Aorta (tissue), 5 donors: ENCODE measurements around the gene NR2F2. TPM values are rescaled to one million over a fixed set of nuclear protein-coding genes. Genes with fewer than 3 reads are reported as not detected.
"Not testable (repeated sequence)": the region's sequence is repeated elsewhere in the genome, so short reads cannot be mapped to it uniquely, and the experiment has no call there.

Experiments used
- ATAC-seq: fragments of 200-7000 bp; cut with Tn5 transposase; one replicate; pipeline ENCODE4 v1.9.1; 2022; ENCODE audit warnings: moderate library complexity; ENCODE audit not compliant: low FRiP score
- DNase-seq, 2 donors: peaks; one replicate each; pipeline ENCODE4 v3.0.0-alpha.2; 2020
- H3K27ac ChIP-seq, 2 donors: one replicate each; pipeline ENCODE4 v1.5.1; 2013; ENCODE audit warnings: low read length in 2 of 2, mild to moderate bottlenecking in 2 of 2, moderate library complexity in 2 of 2, control low read depth in 1 of 2, inconsistent platforms in 1 of 2, low read depth in 1 of 2
- H3K27me3 ChIP-seq, 2 donors: one replicate each; pipeline ENCODE4 v1.6.1; 2013; ENCODE audit warnings: control low read depth in 1 of 2, low read length in 1 of 2, mild to moderate bottlenecking in 1 of 2, moderate library complexity in 1 of 2; ENCODE audit not compliant: insufficient read depth in 2 of 2, control insufficient read depth in 1 of 2
- H3K36me3 ChIP-seq, 2 donors: one replicate each; pipeline ENCODE4 v1.6.1; 2013; ENCODE audit warnings: control low read depth in 1 of 2, low read length in 1 of 2, mild to moderate bottlenecking in 1 of 2; ENCODE audit not compliant: insufficient read depth in 2 of 2, control insufficient read depth in 1 of 2
- H3K4me1 ChIP-seq, 2 donors: one replicate each; pipeline ENCODE4 v1.6.1; 2013; ENCODE audit warnings: low read length in 2 of 2, control low read depth in 1 of 2, mild to moderate bottlenecking in 1 of 2, moderate library complexity in 1 of 2; ENCODE audit not compliant: insufficient read depth in 2 of 2, control insufficient read depth in 1 of 2
- H3K4me3 ChIP-seq, 2 donors: one replicate each; pipeline ENCODE4 v1.5.1; 2013; ENCODE audit warnings: low read length in 2 of 2, control low read depth in 1 of 2, mild to moderate bottlenecking in 1 of 2
- H3K9me3 ChIP-seq: one replicate; pipeline ENCODE4 v1.6.1; 2013; ENCODE audit warnings: mild to moderate bottlenecking, low read length; ENCODE audit not compliant: control insufficient read depth
- WGBS, 2 donors: extraction: QIAGEN DNeasy Blood & Tissue Kit; methylation state at CpG; one replicate each; pipeline ENCODE4 v1.1.7; 2013; 5-methylcytosine and 5-hydroxymethylcytosine counted together
- intact Hi-C, 2 donors: fragments of 100-400 bp; cut with DNase I; formaldehyde crosslinking; loops; one replicate each; pipeline versions ENCODE4 v1.14.2 to v1.15.0; 2022
- polyA plus RNA-seq, 2 donors: library from polyadenylated mRNA; stranded (reverse); fragments of 200-250 nt; gene quantifications; one replicate each; pipeline ENCODE4 v1.2.3, GENCODE V29; 2013
- total RNA-seq, 2 donors: library from RNA; stranded (reverse); fragmentation: NEBNext Ultra II Directional; extraction: Animal tissue kit (Norgen Biotek cat#: 25700); gene quantifications; one replicate each; pipeline ENCODE4 v1.2.1, GENCODE V29; 2021
- donor health status: healthy with polysubstance abuse.
- donor health status: Bipolar disorder and iron deficiency.
- donor health status: DM: no; HTN: no; CAD: no.
- donor health status: DM: no; HTN: no; CAD: no.
- donor health status: DM: yes; HTN: yes; CAD: no.

NR2F2 gene
- total and polyA plus RNA-seq, 4 donors, result 26.0 to 132 (median 108) TPM

DNA sequence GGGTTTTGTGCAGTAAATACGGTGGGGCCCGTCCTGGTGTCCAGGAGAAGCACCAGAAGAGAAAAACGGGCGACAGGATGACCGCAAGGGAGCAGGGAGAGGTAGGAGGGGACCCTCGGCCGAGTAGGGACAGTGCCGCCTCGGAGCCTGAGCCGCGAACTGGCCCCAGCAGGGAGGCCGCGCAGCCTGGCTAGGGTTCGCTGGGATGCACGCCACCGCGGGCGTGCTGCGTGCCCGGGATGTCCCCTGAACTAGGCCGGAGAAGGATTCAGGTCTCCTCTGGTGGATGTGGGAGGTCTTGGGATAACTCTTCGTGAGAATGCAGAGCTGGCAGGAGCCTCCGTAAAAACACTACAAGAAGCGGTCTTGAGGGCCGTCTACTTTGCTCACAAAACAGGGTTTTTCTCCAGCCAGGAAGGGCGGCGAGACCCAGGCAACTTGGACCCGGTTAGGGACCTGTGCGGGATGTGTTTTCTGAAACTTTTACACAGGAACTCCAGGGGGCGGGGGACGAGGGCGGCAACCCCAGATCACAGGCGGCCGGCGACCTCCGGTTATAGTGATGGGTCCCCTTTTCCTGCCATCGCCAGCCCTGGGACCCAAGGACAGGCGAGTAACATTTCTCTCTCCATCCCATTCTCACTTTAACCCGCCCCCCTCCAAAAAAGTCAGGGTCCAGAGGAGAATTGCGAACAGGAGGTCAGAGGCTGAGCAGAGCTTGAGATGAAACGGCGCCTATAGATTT lies 35.5 kb downstream of the NR2F2 start:
- Histone ChIP-seq H3K36me3 (no peaks in the 10 kb centered on the region), H3K4me3 (no peak overlapping the region), H3K9me3 (no peaks in the 10 kb centered on the region), H3K27me3 (no peaks in the 10 kb centered on the region), H3K4me1 (no peaks in the 10 kb centered on the region), H3K27ac (no peak overlapping the region)
- WGBS, 2 donors, result 41 to 43% methylated on average over 42 of the region's 42 CpGs
- ATAC-seq, result no peak
- intact Hi-C loops, result no loop called here
- peak in 1 of 2 donors; percentile 32 for DNase-seq

DNA sequence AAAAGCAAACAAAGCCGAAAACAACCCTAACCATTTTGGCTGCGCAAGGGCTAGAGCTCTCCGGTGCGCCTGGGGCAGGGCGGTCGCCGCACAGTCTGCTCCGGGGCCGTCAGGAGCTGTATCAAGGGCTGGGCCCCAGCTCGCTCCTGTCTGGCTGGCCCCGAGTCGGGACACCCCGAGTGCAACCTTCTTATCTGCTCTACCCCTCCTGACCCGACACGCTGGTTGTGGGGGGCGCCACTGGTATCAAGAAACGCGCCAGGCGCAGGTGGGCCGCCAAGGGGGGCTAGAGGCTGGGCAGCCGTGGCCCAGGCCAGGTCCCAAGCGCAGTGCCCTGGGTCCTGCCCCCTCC lies 36.0 kb downstream of the NR2F2 start:
- WGBS, 2 donors, result 29 to 37% methylated on average over 22 of the region's 22 CpGs
- Histone ChIP-seq H3K27ac (no peak overlapping the region), H3K4me3 (no peak overlapping the region), H3K36me3 (no peaks in the 10 kb centered on the region), H3K9me3 (no peaks in the 10 kb centered on the region), H3K4me1 (no peaks in the 10 kb centered on the region), H3K27me3 (no peaks in the 10 kb centered on the region)
- DNase-seq (peak; percentile 36 to 64), ATAC-seq (no peak)
- intact Hi-C loops, result no loop called here

DNA sequence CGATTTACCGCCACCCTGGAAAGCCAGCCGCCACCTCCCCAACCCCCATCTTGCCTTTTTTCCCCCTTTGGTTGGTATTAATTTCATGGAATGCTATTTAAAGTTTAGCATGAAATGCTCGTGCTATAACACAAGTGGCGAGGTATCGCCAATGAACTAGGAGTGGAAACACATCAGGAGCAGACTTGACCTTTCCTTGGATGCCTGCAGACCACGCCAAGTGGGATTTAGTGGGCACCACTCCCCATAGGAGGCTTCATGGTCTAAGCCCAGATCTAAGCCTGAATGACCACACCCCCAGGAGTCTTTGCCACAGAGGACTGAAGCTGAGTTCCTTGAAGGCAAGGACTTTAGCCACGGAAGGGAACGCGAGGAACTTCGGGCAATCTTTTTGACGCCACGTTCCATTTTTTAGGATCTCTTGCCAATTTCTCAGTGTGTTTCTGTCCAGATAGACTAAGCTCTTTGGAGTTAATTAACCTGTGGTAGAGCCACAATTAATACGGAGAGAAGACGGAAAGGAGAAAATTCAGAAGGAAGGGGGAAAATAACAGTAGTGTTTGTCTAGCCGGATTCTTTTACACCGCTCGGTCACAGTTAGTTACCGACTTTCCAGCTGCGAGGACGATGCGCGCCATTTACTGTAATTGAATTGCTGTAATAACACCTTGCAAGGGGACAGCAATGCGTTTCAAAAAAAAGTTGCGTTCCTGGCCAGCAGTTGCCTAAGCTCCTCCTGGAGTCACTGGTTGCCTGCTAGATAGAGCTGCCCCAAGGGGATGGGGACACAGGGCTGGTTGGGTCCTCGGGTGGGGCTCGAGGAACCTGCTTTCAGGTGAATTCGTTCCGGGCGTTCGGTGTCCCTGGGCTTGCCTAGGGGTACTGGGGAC lies 37.1 kb downstream of the NR2F2 start:
- ATAC-seq (no peak), DNase-seq (peak in 1 of 2 donors; percentile 42)
- H3K27ac ChIP-seq, result no peak overlapping the region
- no peaks in the 10 kb centered on the region for H3K27me3 ChIP-seq
- no peaks in the 10 kb centered on the region for H3K36me3 ChIP-seq
- no peaks in the 10 kb centered on the region for H3K4me1 ChIP-seq
- no peaks in the 10 kb centered on the region for H3K9me3 ChIP-seq
- H3K4me3 ChIP-seq, result peak overlapping the region in 1 of 2 donors; percentile 18
- WGBS, 2 donors, result 18 to 19% methylated on average over 31 of the region's 31 CpGs
- intact Hi-C loops, result no loop called here

DNA sequence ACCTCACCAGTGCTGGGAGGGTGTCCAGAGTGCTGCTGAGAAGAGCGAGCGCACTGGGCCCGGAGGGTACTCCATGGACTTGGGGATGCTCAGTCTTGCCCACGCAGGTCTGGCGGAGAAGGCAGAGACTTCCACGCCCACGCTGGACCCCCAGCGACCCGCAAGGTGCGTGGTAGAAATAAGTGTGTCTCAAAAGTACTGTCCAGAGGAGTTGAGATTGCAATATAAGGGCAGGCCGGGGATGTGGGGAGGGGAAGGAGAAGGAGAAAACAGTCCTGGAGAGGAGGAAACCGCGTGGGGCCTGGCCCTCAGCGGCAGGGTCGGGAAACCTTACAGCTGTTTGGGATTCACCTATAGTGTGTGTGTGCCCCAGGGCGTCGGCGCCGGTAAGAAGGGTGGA lies 38.9 kb downstream of the NR2F2 start:
- H3K27ac ChIP-seq, result no peak overlapping the region
- no peak overlapping the region for H3K4me3 ChIP-seq
- ATAC-seq, result no peak
- H3K36me3 ChIP-seq, result no peaks in the 10 kb centered on the region
- DNase-seq, result peak; percentile 29 to 61
- intact Hi-C loops, result no loop called here
- H3K4me1 ChIP-seq, result no peaks in the 10 kb centered on the region
- no peaks in the 10 kb centered on the region for H3K27me3 ChIP-seq
- no peaks in the 10 kb centered on the region for H3K9me3 ChIP-seq
- 80 to 83% methylated on average over 19 of the region's 19 CpGs for WGBS, 2 donors

DNA sequence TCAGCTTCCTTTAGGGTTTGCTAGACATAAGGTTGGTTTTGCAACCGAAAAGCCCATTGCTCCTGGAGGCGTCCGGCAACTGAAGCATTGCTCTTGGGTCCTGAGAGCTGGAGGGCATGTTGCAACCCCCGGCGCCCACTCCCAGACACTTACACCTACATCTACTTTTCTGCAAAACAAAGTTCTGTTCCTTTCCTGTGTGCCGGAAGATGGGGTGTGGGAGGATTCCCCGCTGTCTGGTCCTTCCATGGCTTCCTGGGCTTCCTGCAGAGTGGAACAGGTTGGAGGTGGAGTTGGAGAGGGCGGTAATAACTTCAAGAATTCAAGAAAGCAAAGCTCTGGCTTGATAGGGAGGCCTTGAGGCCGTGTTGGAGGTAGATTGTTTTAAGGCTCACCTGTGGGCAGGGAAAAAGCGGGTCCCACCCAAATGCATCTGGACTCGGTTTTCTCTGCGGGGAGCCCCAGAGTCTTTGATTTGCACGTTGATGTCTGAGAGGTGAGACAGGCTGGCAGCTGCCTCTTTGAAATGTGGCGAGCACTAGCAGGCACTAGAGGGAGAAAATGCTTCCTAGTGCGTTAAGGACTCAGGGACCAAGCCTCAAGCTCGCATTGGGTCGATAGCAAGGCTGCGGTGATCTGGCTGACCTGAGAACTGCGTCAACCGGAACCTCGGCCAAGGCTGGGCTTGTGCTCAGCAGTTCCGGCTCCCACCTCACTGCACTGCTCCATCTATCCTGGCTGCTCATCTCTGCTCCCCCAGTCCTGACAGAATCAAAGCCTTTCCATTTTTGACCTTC lies 39.5 kb downstream of the NR2F2 start:
- DNase-seq, result no peak
- intact Hi-C loops, result loop anchor here in 1 of 2 donors (5.0 kb wide), 1 partner anchor 47 kb away; no protein-coding TSS in a partner anchor
- no peaks in the 10 kb centered on the region for H3K27me3 ChIP-seq
- no peak for ATAC-seq
- no peak overlapping the region for H3K27ac ChIP-seq
- 88 to 89% methylated on average over 22 of the region's 22 CpGs for WGBS, 2 donors
- no peaks in the 10 kb centered on the region for H3K4me1 ChIP-seq
- no peaks in the 10 kb centered on the region for H3K9me3 ChIP-seq
- no peaks in the 10 kb centered on the region for H3K36me3 ChIP-seq
- H3K4me3 ChIP-seq, result no peak overlapping the region

DNA sequence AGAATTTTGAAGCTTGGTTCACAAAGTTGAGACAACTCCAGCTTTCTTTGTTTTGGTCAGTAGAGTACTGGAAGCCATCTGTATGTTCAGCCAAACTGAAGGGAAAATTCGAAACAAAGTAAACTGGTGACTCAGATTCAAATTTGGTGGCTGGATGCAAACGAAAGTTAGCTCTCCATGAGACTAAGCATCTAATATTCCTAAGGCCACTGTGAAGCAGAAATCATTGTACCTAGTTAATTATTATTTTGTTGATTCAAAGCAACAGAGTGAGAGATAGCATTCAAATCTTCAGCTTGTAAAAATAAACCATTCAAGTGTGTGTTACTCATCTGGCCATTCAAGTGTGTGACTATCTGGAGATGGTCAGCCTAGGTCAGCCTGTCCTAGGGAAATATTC lies 42.1 kb downstream of the NR2F2 start:
- intact Hi-C loops, result loop anchor here in 1 of 2 donors (5.0 kb wide), 1 partner anchor 45 kb away; no protein-coding TSS in a partner anchor
- ATAC-seq, result no peak
- no peak overlapping the region for H3K27ac ChIP-seq
- no peaks in the 10 kb centered on the region for H3K36me3 ChIP-seq
- H3K27me3 ChIP-seq, result no peaks in the 10 kb centered on the region
- no peak overlapping the region for H3K4me3 ChIP-seq
- H3K9me3 ChIP-seq, result no peaks in the 10 kb centered on the region
- no peaks in the 10 kb centered on the region for H3K4me1 ChIP-seq
- DNase-seq, result no peak
- 58 to 62% methylated on average over 2 of the region's 2 CpGs for WGBS, 2 donors

DNA sequence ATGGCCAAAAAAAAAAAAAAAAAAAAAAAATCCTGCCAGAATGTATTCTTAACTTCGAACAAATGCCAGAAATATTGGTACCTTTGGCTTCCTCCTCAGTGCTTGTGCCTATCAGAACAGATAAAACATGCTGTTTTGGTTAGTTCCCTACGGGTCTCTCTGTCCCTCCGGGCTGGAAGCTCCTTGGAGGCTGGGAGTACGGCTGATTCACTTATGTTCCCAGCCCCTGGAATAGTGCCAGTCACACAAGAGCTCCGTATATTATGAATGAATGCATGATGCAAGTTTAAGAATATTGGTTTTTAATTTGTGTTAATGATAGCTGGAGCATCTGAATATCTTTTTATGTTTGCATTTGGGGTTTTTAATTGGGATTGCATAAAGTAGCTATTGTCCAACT lies 44.0 kb downstream of the NR2F2 start:
- no peaks in the 10 kb centered on the region for H3K4me1 ChIP-seq
- no peaks in the 10 kb centered on the region for H3K9me3 ChIP-seq
- DNase-seq (no peak), ATAC-seq (no peak)
- intact Hi-C loops, result loop anchor here in 1 of 2 donors (5.0 kb wide), 1 partner anchor 43 kb away; no protein-coding TSS in a partner anchor
- 11 to 26% methylated on average over 5 of the region's 5 CpGs for WGBS, 2 donors
- no peak overlapping the region for H3K27ac ChIP-seq
- no peaks in the 10 kb centered on the region for H3K36me3 ChIP-seq
- H3K4me3 ChIP-seq, result no peak overlapping the region
- no peaks in the 10 kb centered on the region for H3K27me3 ChIP-seq

DNA sequence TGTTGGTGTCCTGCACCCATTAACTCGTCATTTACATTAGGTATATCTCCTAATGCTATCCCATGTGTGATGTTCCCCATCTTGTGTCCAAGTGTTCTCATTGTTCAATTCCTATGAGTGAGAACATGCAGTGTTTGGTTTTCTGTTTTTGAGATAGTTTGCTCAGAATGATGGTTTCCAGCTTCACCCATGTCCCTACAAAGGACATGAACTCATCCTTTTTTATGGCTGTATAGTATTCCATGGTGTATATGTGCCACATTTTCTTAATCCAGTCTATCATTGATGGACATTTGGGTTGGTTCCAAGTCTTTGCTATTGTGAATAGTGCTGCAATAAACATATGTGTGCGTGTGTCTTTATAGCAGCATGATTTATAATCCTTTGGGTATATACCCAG lies 49.1 kb downstream of the NR2F2 start:
- DNase-seq, H3K4me3 ChIP-seq, H3K27ac ChIP-seq, intact Hi-C loops, H3K36me3 ChIP-seq, H3K4me1 ChIP-seq, ATAC-seq, H3K9me3 ChIP-seq, H3K27me3 ChIP-seq: not testable (repeated sequence)
- WGBS, 2 donors, result 81 to 93% methylated on average over 1 of the region's 2 CpGs
